LNCaP clone FGC (cell line): ENCODE results near the gene DNM1L.

Experiments
- DNase-seq: peaks from one replicate; pipeline ENCODE4 v3.0.0-alpha.2; 2011; ENCODE audit warnings: low read depth
- H3K4me3 ChIP-seq: 2 replicates; pipeline ENCODE4 v1.5.1; 2011; ENCODE audit warnings: mild to moderate bottlenecking, low read depth, low read length, control low read depth
- TF ChIP-seq, protein P1 (sequence below): IDR thresholded peaks from 2 replicates; pipeline ENCODE4 v1.5.1; 2012; ENCODE audit warnings: mild to moderate bottlenecking; ENCODE audit not compliant: control insufficient read depth, insufficient read depth; ENCODE audit errors: extremely low read depth

DNM1L gene

GRCh38 chr12:32753605-32754004, 74.5 kb downstream of the DNM1L start:
- TF ChIP-seq, protein P1, sequence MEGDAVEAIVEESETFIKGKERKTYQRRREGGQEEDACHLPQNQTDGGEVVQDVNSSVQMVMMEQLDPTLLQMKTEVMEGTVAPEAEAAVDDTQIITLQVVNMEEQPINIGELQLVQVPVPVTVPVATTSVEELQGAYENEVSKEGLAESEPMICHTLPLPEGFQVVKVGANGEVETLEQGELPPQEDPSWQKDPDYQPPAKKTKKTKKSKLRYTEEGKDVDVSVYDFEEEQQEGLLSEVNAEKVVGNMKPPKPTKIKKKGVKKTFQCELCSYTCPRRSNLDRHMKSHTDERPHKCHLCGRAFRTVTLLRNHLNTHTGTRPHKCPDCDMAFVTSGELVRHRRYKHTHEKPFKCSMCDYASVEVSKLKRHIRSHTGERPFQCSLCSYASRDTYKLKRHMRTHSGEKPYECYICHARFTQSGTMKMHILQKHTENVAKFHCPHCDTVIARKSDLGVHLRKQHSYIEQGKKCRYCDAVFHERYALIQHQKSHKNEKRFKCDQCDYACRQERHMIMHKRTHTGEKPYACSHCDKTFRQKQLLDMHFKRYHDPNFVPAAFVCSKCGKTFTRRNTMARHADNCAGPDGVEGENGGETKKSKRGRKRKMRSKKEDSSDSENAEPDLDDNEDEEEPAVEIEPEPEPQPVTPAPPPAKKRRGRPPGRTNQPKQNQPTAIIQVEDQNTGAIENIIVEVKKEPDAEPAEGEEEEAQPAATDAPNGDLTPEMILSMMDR = no peak
- DNase-seq = no peak
- H3K4me3 ChIP-seq = no peak overlapping the region

- H3K4me3 ChIP-seq = peak overlapping the region; percentile 96
- TF ChIP-seq, protein P1 = no peak
- no peak for DNase-seq
These were observed 75.0 kb downstream of the DNM1L start for GRCh38 chr12:32754111-32754510.

- peak; percentile 62 for DNase-seq
- H3K4me3 ChIP-seq = peak overlapping the region; percentile 96
- TF ChIP-seq, protein P1 = peak; percentile 78
These were observed 76.1 kb downstream of the DNM1L start for GRCh38 chr12:32755051-32755653.

- TF ChIP-seq, protein P1 = peak; percentile 89
- DNase-seq = peak; percentile 97
- peak within 1 kb of the TSS; percentile 96 for H3K4me3 ChIP-seq
These were observed 76.8 kb downstream of the DNM1L start, which contains the start of gene YARS2 for GRCh38 chr12:32755654-32756475. TSS of gene YARS2 (minus strand) at chr12:32755897. CDS start at chr12:32755874, 23 bp downstream.

GRCh38 chr12:32756476-32757066, 77.5 kb downstream of the DNM1L start:
- peak overlapping the region; percentile 96 for H3K4me3 ChIP-seq
- TF ChIP-seq, protein P1 = no peak
- DNase-seq = no peak

- no peak for DNase-seq
- TF ChIP-seq, protein P1 = no peak
- no peak overlapping the region for H3K4me3 ChIP-seq
These were observed 78.1 kb downstream of the DNM1L start for GRCh38 chr12:32757157-32757556.
